HUES6 (cell line): ENCODE measurements around the gene PRR12.

ENCODE experiments used
- H3K27ac ChIP-seq: 2 replicates; pipeline ENCODE4 v1.7.0; 2013; ENCODE audit warnings: low read depth, mild to moderate bottlenecking, low read length, inconsistent platforms
- H3K27me3 ChIP-seq: 2 replicates; pipeline ENCODE4 v1.6.1; 2013; ENCODE audit warnings: low read length; ENCODE audit not compliant: control insufficient read depth, insufficient read depth
- H3K36me3 ChIP-seq: 2 replicates; pipeline ENCODE4 v1.6.1; 2013; ENCODE audit warnings: low read length; ENCODE audit not compliant: control insufficient read depth, insufficient read depth
- H3K4me1 ChIP-seq: 2 replicates; pipeline ENCODE4 v1.6.1; 2013; ENCODE audit warnings: low read length; ENCODE audit not compliant: control insufficient read depth, insufficient read depth
- H3K4me3 ChIP-seq: 2 replicates; pipeline ENCODE4 v1.5.1; 2013; ENCODE audit warnings: low read depth, low read length
- H3K9ac ChIP-seq: one replicate; pipeline ENCODE4 v1.6.1; 2013; ENCODE audit warnings: mild to moderate bottlenecking, low read length
- H3K9me3 ChIP-seq: 2 replicates; pipeline ENCODE4 v1.6.1; 2013; ENCODE audit warnings: low read depth, low read length; ENCODE audit not compliant: control insufficient read depth, insufficient read depth

Gene PRR12

DNA sequence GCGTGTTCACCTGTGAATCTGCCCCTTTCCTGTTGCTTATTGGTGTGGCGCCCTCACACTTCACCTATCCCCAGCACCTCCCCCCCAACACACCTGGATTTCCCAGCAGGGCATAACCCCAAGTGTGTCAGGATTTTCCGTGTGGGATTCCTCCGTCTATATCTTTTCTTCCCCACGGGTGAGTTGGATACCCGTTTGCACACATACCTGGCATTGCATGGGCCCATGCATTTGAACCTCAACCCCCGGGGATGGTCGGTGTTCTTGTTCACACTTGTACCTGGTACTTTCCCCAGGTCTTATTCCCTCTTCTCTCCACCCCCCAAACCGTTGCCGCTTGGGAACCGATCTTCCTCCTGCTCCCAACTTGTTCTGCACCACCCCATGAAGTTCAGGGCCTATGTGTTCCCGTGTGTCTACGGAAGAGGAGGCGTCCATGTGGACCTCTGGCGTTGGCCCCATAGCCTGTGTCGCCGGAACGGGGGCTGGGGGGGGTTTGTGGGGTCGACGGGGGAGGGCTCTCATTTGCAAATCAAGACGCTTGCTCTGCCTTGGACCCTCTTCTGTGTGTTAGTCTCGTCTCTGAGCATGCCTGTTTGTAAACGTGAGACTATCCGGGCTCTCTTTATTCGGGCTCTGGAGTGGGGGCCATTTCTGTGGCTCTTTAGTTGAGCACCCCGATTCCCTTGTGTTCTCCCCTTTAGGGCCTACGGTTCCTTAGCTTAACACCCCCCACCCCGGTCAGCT, 1.7 kb downstream of the PRR12 start:
- Histone ChIP-seq H3K9ac (peak overlapping the region; percentile 82), H3K27me3 (no peaks in the 10 kb centered on the region), H3K27ac (0 out of 2 replicates have a peak overlapping the region, but pooled peaks have one; percentile 84), H3K36me3 (peaks cover 34% of the 10 kb centered on the region), H3K4me3 (peak overlapping the region; percentile 77), H3K4me1 (peaks cover 10% of the 10 kb centered on the region; the same call in 1 of the 2 replicates), H3K9me3 (no peaks in the 10 kb centered on the region)

DNA sequence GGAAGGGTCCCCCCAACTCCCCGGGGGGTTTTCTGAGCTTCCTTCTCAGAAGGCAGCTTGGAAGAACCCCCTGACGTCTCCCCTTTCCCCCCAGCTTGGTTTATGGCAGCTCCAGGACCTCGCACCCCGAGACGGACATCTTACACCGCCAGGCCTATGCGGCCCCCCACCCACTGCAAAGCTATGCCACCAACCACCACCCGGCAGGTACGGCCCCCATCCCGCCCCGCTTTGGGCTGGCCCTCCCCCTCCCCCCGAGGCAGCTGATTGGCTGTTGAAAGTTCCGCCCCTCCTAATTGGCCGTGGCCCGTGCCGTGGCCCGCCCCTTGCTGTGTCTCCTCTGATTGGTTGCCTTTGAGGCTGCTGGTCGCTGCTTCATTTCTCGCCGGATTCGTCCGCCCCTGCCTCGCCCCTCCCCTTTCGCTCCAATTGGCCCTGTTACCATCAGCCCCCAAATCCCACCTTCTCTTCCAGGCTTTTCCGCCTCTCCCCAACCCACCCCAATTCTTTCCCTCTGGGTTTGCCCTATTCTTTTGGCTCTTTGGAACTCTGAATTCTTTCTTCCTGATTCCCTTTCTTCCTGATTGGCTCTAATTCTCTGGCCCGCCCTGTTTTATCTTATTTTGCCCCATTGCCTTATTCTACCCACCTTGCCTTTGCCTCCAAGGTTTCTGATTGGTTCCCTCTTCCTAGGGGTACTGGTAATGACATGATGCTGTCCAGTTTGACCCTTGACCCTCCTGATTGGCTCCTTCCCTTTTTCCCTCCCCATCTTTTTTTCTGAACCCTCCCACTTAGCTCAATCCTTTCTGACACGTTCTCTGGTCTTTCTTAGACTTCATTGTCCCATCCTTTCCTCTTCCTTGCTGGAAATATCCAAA, 2.5 kb downstream of the PRR12 start:
- Histone ChIP-seq H3K9me3 (no peaks in the 10 kb centered on the region), H3K27me3 (no peaks in the 10 kb centered on the region), H3K4me1 (peaks cover 10% of the 10 kb centered on the region; the same call in 1 of the 2 replicates), H3K27ac (no peak overlapping the region), H3K36me3 (peaks cover 40% of the 10 kb centered on the region), H3K4me3 (peak overlapping the region; percentile 77), H3K9ac (peak overlapping the region; percentile 48)

DNA sequence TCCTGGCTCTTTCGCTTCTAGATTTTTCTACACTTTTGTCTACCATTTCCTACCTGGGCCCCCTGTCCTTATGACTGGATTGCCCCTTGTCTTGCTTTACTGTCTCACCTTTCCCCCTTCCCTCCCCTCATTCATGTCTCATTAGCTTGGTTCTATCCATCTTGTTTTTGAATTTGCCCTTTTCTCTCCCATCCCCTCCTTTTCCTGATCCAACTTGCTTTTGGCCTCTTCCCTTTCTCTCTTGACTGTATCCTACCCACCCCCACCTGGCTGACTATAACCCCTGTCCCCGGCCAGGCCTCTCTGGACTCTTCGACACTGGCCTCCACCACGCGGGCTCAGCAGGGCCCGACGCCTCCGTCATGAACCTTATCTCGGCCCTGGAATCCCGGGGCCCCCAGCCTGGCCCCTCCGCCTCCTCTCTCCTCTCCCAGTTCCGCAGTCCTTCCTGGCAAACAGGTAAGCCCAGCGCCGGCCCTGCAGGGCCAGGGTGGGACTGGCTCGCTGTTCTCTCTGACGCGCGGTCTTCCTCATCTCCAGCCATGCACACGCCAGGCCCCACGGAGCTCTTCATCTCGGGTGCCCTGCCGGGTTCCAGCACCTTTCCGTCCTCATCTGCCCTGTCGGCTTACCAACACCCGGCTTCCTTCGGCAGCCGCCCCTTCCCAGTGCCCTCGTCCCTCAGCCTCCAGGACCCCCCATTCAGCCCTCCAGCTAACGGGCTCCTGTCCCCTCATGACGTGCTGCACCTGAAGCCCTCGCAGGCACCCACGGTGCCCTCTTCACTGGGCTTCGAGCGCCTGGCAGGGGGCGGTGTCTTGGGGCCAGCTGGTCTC, 3.4 kb downstream of the PRR12 start:
- Histone ChIP-seq H3K27ac (no peak overlapping the region), H3K9ac (no peak overlapping the region), H3K27me3 (no peaks in the 10 kb centered on the region), H3K4me1 (peaks cover 10% of the 10 kb centered on the region; the same call in 1 of the 2 replicates), H3K4me3 (peak overlapping the region; percentile 27; the same call in 1 of the 2 replicates), H3K36me3 (peaks cover 49% of the 10 kb centered on the region), H3K9me3 (no peaks in the 10 kb centered on the region)

DNA sequence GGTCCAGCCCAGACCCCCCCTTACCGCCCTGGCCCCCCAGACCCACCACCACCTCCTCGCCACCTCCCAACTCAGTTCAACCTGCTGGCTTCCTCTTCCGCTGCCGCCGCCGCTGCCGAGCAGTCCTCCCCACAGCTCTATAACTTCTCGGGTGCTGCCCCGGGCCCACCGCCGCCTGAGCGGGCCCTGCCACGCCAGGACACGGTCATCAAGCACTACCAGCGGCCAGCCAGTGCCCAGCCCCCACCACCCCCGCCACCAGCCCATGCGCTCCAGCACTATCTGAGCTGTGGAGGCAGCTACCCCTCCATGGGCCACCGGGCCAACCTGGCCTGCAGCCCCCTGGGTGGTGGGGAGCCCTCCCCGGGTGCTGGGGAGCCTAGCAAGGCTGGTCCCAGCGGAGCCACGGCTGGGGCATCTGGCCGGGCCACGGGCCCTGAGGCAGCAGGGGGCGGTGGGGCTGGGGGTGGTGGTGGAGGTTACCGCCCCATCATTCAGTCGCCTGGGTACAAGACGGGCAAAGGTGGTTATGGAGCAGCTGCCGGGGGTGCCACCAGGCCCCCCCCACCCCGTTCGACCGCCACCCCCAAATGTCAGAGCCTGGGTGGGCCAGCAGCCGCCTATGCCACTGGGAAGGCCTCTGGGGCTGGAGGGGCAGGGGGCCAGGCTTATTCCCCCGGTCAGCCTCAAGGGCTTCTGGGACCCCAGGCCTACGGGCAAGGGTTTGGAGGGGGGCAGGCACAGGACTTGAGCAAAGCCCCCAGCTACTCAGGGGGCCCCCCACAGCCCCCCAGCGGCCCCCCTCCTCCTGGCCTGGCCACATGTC, 4.2 kb downstream of the PRR12 start:
- no peak overlapping the region for H3K9ac ChIP-seq
- H3K36me3 ChIP-seq, result peaks cover 58% of the 10 kb centered on the region
- H3K4me3 ChIP-seq, result no peak overlapping the region
- no peak overlapping the region for H3K27ac ChIP-seq
- H3K4me1 ChIP-seq, result peaks cover 7% of the 10 kb centered on the region; the same call in 1 of the 2 replicates
- no peaks in the 10 kb centered on the region for H3K27me3 ChIP-seq
- H3K9me3 ChIP-seq, result no peaks in the 10 kb centered on the region

DNA sequence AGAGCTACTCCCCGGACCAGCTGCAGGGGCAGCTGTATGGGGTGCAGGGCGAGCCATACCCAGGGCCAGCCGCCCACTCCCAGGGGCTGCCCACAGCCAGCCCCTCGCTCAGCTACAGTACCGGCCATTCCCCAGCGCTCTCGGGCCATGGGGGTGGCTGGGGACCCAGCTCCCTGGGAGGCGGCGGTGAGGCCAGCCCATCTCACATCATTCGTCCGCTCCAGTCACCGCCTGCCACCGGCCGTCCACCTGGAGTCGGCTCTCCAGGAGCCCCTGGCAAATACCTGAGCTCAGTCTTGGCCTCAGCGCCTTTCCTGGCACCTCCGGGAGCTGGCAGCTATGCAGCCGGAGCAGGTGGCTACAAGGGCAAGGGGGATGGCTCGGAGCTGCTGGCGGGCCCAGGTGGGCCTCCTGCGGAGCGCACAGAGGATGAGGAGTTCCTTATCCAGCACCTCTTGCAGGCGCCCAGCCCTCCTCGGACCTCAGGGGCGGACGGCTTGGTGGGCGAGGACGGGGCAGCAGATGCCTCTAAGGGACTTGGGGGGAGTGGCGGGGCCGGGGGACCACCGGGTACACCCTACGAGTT, 4.9 kb downstream of the PRR12 start:
- Histone ChIP-seq H3K9me3 (no peaks in the 10 kb centered on the region), H3K36me3 (peaks cover 64% of the 10 kb centered on the region), H3K4me1 (peaks cover 7% of the 10 kb centered on the region; the same call in 1 of the 2 replicates), H3K9ac (no peak overlapping the region), H3K27me3 (no peaks in the 10 kb centered on the region), H3K27ac (no peak overlapping the region), H3K4me3 (no peak overlapping the region)

DNA sequence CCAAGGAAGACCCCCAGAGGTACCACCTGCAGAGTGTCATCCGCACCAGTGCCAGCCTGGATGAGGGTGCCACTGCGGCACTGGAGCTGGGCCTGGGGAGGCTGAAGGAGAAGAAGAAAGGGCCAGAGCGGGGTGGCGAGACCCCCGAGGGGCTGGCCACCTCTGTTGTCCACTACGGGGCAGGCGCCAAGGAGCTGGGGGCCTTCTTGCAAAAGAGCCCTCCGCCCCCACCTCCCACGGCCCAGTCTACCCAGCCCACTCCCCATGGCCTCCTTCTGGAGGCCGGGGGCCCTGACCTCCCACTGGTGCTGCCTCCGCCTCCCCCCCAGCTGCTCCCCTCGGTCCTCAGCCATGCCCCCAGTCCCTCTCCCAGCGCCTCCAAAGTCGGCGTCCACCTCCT, 5.4 kb downstream of the PRR12 start:
- Histone ChIP-seq H3K9ac (no peak overlapping the region), H3K4me3 (no peak overlapping the region), H3K9me3 (no peaks in the 10 kb centered on the region), H3K27me3 (no peaks in the 10 kb centered on the region), H3K36me3 (peaks cover 69% of the 10 kb centered on the region), H3K27ac (no peak overlapping the region), H3K4me1 (peaks cover 7% of the 10 kb centered on the region; the same call in 1 of the 2 replicates)

DNA sequence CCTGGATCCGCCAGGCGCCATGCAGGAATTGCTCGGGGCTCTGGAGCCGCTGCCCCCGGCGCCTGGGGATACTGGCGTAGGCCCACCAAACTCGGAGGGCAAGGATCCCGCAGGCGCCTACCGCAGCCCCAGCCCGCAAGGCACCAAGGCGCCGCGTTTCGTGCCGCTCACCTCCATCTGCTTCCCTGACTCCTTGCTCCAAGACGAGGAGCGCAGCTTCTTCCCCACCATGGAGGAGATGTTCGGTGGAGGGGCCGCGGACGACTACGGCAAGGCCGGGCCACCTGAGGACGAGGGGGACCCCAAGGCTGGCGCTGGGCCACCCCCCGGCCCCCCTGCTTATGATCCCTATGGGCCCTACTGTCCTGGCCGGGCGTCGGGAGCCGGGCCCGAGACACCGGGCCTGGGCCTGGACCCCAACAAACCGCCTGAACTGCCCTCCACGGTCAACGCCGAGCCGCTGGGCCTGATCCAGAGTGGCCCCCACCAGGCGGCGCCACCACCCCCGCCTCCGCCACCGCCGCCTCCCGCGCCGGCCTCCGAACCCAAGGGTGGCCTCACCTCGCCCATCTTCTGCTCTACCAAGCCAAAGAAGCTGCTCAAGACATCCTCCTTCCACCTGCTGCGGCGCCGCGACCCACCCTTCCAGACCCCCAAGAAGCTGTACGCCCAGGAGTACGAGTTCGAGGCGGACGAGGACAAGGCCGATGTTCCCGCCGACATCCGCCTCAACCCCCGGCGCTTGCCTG, 6.1 kb downstream of the PRR12 start:
- H3K4me3 ChIP-seq, result no peak overlapping the region
- H3K36me3 ChIP-seq, result peaks cover 75% of the 10 kb centered on the region
- no peak overlapping the region for H3K9ac ChIP-seq
- no peak overlapping the region for H3K27ac ChIP-seq
- H3K27me3 ChIP-seq, result no peaks in the 10 kb centered on the region
- H3K4me1 ChIP-seq, result peaks cover 7% of the 10 kb centered on the region; the same call in 1 of the 2 replicates
- H3K9me3 ChIP-seq, result no peaks in the 10 kb centered on the region

DNA sequence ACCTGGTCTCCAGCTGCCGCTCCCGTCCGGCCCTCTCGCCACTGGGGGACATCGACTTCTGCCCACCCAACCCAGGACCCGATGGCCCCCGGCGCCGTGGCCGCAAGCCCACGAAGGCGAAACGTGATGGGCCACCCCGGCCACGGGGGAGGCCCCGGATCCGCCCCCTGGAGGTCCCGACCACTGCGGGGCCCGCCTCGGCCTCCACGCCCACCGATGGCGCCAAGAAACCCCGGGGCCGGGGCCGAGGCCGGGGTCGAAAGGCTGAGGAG, 6.7 kb downstream of the PRR12 start:
- Histone ChIP-seq H3K4me1 (peaks cover 7% of the 10 kb centered on the region; the same call in 1 of the 2 replicates), H3K4me3 (no peak overlapping the region), H3K9me3 (no peaks in the 10 kb centered on the region), H3K27me3 (no peaks in the 10 kb centered on the region), H3K27ac (no peak overlapping the region), H3K36me3 (peaks cover 80% of the 10 kb centered on the region), H3K9ac (no peak overlapping the region)

DNA sequence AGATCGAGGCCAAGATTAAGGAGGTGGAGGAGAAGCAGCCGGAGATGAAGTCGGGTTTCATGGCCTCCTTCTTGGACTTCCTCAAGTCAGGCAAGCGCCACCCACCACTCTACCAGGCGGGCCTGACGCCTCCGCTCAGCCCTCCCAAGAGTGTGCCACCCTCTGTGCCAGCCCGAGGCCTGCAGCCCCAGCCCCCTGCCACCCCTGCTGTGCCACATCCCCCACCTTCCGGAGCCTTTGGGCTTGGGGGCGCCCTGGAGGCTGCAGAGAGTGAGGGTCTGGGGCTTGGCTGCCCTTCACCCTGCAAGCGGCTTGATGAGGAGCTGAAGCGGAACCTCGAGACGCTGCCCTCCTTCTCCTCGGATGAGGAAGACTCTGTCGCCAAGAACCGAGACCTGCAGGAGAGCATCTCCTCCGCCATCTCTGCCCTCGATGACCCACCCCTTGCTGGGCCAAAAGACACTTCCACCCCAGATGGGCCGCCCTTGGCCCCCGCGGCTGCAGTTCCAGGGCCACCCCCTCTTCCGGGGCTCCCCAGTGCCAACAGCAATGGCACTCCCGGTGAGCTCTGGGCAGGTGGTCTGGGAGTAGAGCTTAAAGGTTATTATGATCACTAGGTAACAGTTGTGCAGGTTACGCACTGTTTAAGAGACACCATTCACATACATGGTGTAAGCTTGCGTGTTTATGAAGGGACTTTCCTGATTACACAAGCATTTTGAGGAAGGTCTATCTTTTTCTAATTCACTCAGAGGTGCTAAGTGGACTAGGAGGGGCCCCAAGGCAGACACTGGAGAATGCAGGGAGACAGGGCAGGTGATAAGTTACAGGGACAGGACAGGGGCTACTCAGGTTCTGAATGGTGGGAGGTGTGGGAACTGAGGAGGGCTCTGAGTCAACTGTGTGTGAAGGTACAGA, 8.7 kb downstream of the PRR12 start:
- H3K9ac ChIP-seq, result no peak overlapping the region
- no peaks in the 10 kb centered on the region for H3K9me3 ChIP-seq
- no peak overlapping the region for H3K27ac ChIP-seq
- no peak overlapping the region for H3K4me3 ChIP-seq
- peaks cover 88% of the 10 kb centered on the region for H3K36me3 ChIP-seq
- no peaks in the 10 kb centered on the region for H3K27me3 ChIP-seq
- no peaks in the 10 kb centered on the region for H3K4me1 ChIP-seq
